22Rv1 (cell line): ENCODE data around the gene TPSG1.

Source experiments
- CTCF ChIP-seq: fragments of 450-650 bp; IDR thresholded peaks from 2 replicates; pipeline ENCODE4 v1.5.1; 2017; ENCODE audit warnings: mild to moderate bottlenecking
- ZFX ChIP-seq: fragments of 450-650 bp; IDR thresholded peaks from 2 replicates; pipeline ENCODE4 v1.6.1; 2017; ENCODE audit warnings: antibody characterized with exemption, borderline replicate concordance

- TF ChIP-seq CTCF (0 out of 2 replicates have a peak, but pooled peaks have one; percentile 8), ZFX (no peak)
These were observed 43.4 kb downstream of the TPSG1 start for GRCh38 chr16:1181404-1182315.
